ENCODE data around the gene HS6ST1.
A peak's percentile ranks its signal among the peaks of the same experiment; 100 is the strongest.
"Not testable (repeated sequence)": the region's sequence is repeated elsewhere in the genome, so short reads cannot be mapped to it uniquely, and the experiment has no call there.

The HS6ST1 gene

DNA sequence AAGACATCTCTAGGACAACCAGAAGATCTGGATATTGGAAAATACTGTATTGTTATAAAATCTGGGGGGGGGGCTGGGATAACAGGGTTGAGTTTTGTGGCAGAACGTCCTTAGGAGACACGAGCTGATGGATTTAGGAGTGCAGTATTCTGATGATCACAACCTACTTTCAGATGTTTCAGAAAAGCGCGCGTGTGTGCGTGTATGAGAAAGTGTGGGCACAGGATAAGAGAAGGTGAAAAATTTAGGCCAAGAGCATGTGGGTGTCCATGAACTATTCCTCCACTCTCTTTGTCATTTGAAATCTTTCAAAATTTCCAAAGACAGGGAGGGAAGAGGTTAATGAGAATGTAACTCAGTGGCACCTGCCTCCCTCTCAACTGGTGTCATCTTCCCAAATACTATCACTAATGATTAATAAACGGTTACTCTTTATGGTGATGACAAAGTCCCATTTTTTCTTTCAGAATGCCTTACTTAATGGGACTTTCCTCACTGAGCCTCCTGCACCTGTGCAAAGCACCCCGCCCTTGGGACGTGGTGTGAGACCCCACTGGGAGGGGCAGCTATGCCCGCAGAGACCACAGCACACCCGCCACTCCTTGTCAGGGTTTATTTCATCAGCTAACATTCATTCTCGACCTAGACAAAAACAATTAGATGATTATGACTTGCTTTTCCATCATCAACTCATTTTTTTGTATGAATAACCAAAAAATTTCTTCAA lies 53.6 kb downstream of the HS6ST1 start:
- Histone ChIP-seq H3K9ac (ENCODE audit: low read depth, low read length) (no peak overlapping the region), H3K27ac (ENCODE audit: low read length) (no peak overlapping the region), H3K36me3 (ENCODE audit: insufficient read depth, low read depth, low read length) (no peaks in the 10 kb centered on the region), H3K27me3 (ENCODE audit: insufficient read depth, low read length) (no peaks in the 10 kb centered on the region; the same call in 1 of the 2 replicates), H3K9me3 (ENCODE audit: insufficient read depth, low read depth, low read length) (no peaks in the 10 kb centered on the region), H3K4me3 (ENCODE audit: low read length) (no peak overlapping the region), H3K4me1 (ENCODE audit: insufficient read depth, low read length) (peaks cover 16% of the 10 kb centered on the region; the same call in 1 of the 2 replicates)

DNA sequence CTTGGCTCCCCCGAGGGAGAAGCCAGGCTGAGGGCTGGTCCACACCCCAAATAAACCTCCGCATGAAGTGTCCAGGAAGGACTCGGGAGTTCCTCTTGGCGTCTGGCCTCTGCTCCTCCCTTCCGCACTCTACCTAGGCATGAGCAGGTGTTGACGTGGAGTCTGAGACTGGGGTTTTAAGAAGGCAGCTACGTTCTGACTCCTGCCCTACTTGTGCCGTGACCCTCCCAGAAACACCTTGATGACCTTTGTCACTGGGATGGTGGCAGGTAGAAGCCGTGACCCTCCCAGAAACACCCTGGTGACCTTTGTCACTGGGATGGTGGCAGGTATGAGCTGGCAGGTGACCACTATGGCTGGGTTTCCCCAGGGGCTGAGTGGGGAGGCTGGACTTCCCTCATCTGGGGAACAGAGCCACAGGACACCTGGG lies 54.8 kb downstream of the HS6ST1 start:
- H3K27me3 ChIP-seq (ENCODE audit: insufficient read depth, low read length), result no peaks in the 10 kb centered on the region; the same call in 1 of the 2 replicates
- H3K9ac ChIP-seq (ENCODE audit: low read depth, low read length), result no peak overlapping the region
- H3K27ac ChIP-seq (ENCODE audit: low read length), result no peak overlapping the region
- H3K36me3 ChIP-seq (ENCODE audit: insufficient read depth, low read depth, low read length), result no peaks in the 10 kb centered on the region
- H3K9me3 ChIP-seq (ENCODE audit: insufficient read depth, low read depth, low read length), result no peaks in the 10 kb centered on the region
- no peak overlapping the region for H3K4me3 ChIP-seq (ENCODE audit: low read length)
- H3K4me1 ChIP-seq (ENCODE audit: insufficient read depth, low read length), result peaks cover 16% of the 10 kb centered on the region; the same call in 1 of the 2 replicates

DNA sequence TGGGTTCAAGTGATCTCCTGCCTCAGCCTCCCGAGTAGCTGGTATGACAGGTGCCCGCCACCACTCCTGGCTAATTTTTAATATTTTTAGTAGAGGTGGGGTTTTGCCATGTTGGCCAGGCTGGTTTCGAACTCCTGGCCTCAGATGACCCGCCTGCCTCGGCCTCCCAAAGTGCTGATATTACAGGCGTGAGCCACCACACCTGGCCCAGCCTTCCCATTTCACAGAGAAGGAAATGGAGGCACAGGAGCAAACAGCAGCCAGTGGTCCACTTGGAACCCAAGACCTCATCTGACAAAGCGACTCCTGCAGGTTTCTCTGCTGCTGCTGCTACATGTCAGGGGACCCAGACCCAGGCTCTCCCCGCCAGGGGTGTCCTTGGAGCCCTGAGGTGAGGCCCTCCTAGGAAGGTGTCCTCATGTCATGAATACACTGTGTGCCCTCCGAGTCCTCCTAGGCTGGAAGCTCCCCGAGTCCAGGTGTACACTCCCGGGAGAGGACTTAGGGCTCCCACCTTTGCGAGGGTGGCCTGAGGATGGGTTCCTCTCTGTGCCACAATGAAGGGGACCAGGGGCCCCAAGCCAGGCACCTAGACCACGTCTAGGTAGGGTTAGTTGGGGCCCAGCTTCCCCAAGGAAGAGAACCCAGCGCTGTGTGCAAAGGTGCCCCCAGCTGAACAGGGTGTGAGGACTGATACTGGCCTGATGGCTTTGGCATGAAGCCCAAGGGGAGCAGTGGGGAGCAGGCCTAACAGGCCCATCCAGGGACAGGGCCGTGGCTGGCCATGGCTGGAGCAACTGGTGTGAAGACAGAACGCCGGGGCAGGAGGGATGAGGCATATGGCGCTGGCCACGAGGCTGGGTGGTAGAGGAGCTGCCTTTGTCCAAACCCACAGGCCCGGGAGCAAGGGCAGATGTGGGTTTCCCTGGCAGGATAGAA lies 56.1 kb downstream of the HS6ST1 start:
- Histone ChIP-seq H3K4me1 (ENCODE audit: insufficient read depth, low read length) (peaks cover 16% of the 10 kb centered on the region; the same call in 1 of the 2 replicates), H3K9me3 (ENCODE audit: insufficient read depth, low read depth, low read length) (no peaks in the 10 kb centered on the region), H3K27me3 (ENCODE audit: insufficient read depth, low read length) (no peaks in the 10 kb centered on the region; the same call in 1 of the 2 replicates), H3K4me3 (ENCODE audit: low read length) (no peak overlapping the region), H3K27ac (ENCODE audit: low read length) (no peak overlapping the region), H3K36me3 (ENCODE audit: insufficient read depth, low read depth, low read length) (no peaks in the 10 kb centered on the region), H3K9ac (ENCODE audit: low read depth, low read length) (no peak overlapping the region)

DNA sequence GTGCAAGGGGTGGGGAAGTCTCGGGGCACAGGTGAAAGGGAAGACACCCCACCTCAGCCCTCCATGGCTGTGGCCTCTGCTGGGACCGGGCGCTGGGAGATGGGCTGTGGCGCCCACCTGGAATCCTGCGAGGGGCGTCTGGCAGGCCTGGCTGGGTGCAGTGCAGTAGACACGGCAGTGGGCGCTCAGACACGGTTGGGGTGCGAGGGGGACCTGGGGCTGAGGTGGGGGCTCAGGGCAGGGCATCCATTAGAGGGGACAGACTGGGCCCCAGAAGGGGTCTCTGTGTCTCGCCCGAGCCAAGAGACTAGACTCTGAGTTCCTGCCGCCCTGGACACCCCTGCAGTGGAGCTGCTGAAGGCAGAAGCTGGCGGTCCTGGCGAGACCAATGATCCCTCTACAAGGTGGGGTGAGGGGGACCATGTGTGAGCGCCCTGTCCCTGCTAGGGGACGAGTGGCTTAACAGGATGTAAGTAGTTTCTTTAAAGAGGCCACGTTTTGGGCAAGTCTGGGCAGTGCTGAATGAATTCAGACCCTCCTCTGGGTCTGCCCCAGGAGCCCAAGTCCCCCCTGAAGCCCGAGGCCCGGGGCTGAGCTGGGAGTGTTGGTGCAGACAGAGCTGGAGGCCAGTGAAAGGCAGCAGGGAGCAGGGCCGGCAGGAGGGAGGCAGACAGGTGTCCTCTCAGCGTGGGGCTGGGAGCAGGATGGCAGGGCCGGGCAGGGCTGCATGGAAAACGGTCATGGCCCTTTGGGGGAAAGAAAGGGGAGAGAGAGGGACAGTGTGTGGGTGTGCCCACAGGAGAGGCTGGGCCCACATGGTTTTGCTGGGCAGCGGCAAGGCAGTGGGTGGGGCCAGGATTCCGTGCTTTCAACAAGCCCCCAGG lies 57.2 kb downstream of the HS6ST1 start:
- Histone ChIP-seq H3K9me3 (ENCODE audit: insufficient read depth, low read depth, low read length) (no peaks in the 10 kb centered on the region), H3K4me1 (ENCODE audit: insufficient read depth, low read length) (peaks cover 16% of the 10 kb centered on the region; the same call in 1 of the 2 replicates), H3K36me3 (ENCODE audit: insufficient read depth, low read depth, low read length) (no peaks in the 10 kb centered on the region), H3K4me3 (ENCODE audit: low read length) (no peak overlapping the region), H3K9ac (ENCODE audit: low read depth, low read length) (peak overlapping the region; percentile 44), H3K27me3 (ENCODE audit: insufficient read depth, low read length) (no peaks in the 10 kb centered on the region), H3K27ac (ENCODE audit: low read length) (no peak overlapping the region)

DNA sequence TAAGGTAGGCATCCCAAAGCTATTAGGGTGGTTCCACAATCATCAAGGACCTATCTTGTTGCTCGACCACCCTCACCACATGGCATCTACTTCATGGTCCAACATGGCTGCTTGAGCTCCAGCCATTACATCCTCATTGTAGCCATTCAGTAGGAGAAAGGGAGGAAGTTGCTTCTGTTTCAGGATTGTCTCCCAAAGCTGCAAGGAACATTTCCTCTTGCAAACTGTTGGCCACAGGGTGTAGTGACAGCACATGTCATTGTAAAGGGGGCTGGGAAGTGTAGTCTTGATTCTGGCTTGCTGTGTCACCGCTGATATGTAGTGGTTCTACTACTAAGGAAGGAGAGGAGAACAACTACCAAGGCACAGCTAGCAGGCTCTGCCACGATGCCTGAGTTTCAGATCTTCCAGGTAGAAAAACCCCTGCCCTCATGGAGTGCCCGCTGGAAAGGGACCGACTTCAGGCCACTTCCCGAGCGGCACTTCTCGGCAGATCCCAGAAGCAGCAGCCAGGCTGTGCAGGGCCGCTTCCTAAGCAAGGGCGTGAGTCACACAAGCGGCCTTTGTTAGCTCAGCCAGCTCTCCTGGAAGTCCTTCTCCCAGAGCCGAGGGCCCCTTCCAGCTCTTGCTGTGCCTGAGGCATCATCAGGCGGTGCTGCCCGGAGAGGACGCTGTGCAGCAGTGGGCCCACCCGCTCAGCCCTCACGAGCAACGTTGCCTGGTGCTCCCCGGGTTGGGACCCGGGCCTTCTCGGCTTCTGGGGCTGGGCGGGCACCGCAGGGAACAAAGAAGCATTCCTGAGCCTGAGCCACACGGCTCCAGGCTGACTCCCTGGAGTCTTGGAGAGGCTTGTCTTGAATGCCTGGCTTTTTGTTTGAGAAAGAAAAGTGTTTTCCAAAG lies 58.2 kb downstream of the HS6ST1 start:
- Histone ChIP-seq H3K4me1 (ENCODE audit: insufficient read depth, low read length) (peaks cover 16% of the 10 kb centered on the region; the same call in 1 of the 2 replicates), H3K36me3 (ENCODE audit: insufficient read depth, low read depth, low read length) (no peaks in the 10 kb centered on the region), H3K27ac (ENCODE audit: low read length) (no peak overlapping the region), H3K27me3 (ENCODE audit: insufficient read depth, low read length) (no peaks in the 10 kb centered on the region; the same call in 1 of the 2 replicates), H3K9ac (ENCODE audit: low read depth, low read length) (peak overlapping the region; percentile 44; the same call in 1 of the 2 replicates), H3K9me3 (ENCODE audit: insufficient read depth, low read depth, low read length) (no peaks in the 10 kb centered on the region), H3K4me3 (ENCODE audit: low read length) (no peak overlapping the region)

DNA sequence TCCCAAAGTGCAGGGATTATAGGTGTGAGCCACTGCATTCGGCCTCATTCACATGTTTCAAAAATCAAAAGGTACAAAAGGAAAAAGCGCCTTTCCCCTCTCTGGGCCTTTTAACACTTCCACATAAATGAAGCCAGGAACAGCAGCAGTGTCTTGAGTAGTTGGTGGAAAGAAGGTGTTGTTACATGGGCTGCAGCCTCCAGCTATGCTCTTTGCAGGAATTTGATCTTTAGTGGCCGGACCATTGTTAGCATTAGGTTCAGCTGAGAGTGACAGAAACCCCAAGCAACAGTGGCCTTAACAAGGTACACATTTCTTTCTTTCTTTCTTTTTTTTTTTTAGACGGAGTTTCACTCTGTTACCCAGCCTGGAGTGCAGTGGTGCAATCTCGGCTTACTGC lies 59.1 kb downstream of the HS6ST1 start:
- Histone ChIP-seq H3K27me3 (ENCODE audit: insufficient read depth, low read length) (no peaks in the 10 kb centered on the region; the same call in 1 of the 2 replicates), H3K4me3 (ENCODE audit: low read length) (no peak overlapping the region), H3K36me3 (ENCODE audit: insufficient read depth, low read depth, low read length) (no peaks in the 10 kb centered on the region), H3K9ac (ENCODE audit: low read depth, low read length) (no peak overlapping the region), H3K9me3 (ENCODE audit: insufficient read depth, low read depth, low read length) (no peaks in the 10 kb centered on the region), H3K27ac (ENCODE audit: low read length) (no peak overlapping the region), H3K4me1 (ENCODE audit: insufficient read depth, low read length) (peaks cover 16% of the 10 kb centered on the region; the same call in 1 of the 2 replicates)

DNA sequence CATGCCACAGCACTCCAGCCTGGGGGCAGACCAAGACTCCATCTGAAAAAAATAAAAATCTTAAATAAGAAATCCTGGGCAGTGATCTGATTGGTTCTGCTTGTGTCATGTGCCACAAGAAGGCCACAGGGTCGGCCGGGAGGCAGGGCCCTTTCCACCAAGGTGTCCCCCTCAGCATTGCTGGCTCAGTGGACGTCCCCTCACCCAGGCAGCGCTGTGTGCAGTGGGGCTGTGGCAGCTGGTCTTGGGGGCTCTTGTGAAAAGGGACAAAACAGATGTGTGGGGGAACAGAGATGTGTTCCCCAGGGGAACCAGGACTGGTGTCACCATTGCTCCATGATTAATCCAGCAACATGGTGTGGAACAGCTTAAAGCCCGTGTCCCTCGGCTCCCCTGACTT lies 60.5 kb downstream of the HS6ST1 start:
- Histone ChIP-seq H3K27ac (ENCODE audit: low read length) (no peak overlapping the region), H3K4me1 (ENCODE audit: insufficient read depth, low read length) (peaks cover 16% of the 10 kb centered on the region; the same call in 1 of the 2 replicates), H3K27me3 (ENCODE audit: insufficient read depth, low read length) (no peaks in the 10 kb centered on the region; the same call in 1 of the 2 replicates), H3K4me3 (ENCODE audit: low read length) (no peak overlapping the region), H3K36me3 (ENCODE audit: insufficient read depth, low read depth, low read length) (no peaks in the 10 kb centered on the region), H3K9me3 (ENCODE audit: insufficient read depth, low read depth, low read length) (no peaks in the 10 kb centered on the region), H3K9ac (ENCODE audit: low read depth, low read length) (no peak overlapping the region)

DNA sequence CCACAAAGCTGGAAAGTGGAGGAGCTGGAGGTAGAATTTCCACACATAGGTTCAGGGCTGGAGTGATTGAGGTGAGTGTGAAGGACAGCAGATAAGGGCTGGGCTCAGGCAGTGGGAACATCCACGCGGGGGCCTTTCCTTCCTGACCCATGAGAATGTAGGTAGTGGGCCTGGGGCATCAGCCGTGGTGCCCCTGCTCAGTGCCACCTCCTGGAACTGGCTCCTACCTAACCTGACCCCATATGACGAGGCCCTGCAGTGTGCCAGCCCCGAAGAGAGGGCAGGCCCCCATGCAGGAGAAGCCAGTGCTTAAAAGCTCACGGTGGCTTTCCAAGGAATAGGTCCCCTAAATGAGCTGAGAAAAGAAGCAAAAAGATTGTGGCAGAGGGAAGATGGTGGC lies 66.2 kb downstream of the HS6ST1 start:
- Histone ChIP-seq H3K4me3 (ENCODE audit: low read length) (no peak overlapping the region), H3K9me3 (ENCODE audit: insufficient read depth, low read depth, low read length) (no peaks in the 10 kb centered on the region), H3K4me1 (ENCODE audit: insufficient read depth, low read length) (no peaks in the 10 kb centered on the region), H3K27ac (ENCODE audit: low read length) (no peak overlapping the region), H3K27me3 (ENCODE audit: insufficient read depth, low read length) (no peaks in the 10 kb centered on the region; the same call in 1 of the 2 replicates), H3K36me3 (ENCODE audit: insufficient read depth, low read depth, low read length) (no peaks in the 10 kb centered on the region), H3K9ac (ENCODE audit: low read depth, low read length) (no peak overlapping the region)

DNA sequence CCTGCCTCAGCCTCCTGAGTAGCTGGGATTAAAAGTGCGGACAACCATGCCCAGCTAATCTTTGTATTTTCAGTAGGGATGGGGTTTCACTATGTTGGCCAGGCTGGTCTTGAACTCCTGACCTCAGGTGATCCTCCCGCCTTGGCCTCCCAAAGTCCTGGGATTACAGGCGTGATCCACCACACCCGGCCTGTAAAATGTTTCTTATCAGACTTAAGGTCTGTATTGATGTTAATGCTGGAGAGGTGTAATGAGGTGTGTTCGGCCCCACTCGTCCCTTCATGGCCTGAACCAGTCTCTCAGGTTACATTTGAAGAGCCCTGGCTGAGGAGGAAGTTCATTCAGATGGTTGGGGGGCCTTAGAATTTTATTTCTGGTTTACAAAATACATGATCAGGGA lies 66.6 kb downstream of the HS6ST1 start:
- H3K4me1 ChIP-seq (ENCODE audit: insufficient read depth, low read length); H3K27me3 ChIP-seq (ENCODE audit: insufficient read depth, low read length); H3K27ac ChIP-seq (ENCODE audit: low read length); H3K9ac ChIP-seq (ENCODE audit: low read depth, low read length); H3K9me3 ChIP-seq (ENCODE audit: insufficient read depth, low read depth, low read length); H3K4me3 ChIP-seq (ENCODE audit: low read length); H3K36me3 ChIP-seq (ENCODE audit: insufficient read depth, low read depth, low read length): not testable (repeated sequence)

DNA sequence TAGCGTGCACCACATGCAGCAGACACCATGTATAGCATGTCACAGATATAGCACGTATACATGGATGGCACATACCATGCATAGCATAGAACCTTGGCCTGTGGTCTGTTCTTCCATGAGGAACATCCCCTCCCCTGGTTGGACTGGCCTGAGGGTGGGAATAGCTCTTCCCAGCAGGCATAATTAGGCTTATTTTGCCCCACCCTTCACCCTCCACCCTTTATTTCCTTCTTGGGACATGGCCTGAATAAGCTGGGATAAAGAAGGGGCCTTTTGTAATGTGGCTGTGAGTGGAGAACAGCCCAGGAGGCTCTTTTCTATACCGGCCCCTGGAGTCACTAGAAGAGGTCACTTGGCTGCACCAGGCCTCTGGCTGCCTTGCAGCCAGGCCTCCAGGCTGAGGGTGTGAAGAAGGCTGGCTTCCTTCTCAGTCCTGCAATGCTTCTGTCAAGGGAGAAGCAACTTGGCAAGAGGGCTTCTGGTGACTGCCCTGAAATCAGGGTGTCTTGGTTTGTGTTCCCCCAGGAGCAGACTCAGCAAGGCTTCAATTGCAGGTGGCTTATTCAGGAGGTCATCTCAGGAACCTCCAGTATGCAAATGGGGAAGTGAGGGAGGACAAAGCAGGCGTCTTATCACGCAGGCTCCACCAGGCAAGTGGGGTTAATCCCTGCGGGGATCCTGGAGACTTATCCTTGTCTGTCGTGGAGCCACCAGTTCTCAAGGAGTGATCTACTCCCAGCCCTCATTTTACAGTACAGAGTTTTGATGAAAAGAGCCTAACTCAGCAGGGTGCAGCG lies 68.2 kb downstream of the HS6ST1 start:
- no peaks in the 10 kb centered on the region for H3K4me1 ChIP-seq (ENCODE audit: insufficient read depth, low read length)

More for the DNA sequence above, 68.2 kb downstream of the HS6ST1 start:
- H3K36me3 ChIP-seq (ENCODE audit: insufficient read depth, low read depth, low read length), result no peaks in the 10 kb centered on the region
- H3K4me3 ChIP-seq (ENCODE audit: low read length), result no peak overlapping the region
- no peak overlapping the region for H3K27ac ChIP-seq (ENCODE audit: low read length)
- no peaks in the 10 kb centered on the region for H3K27me3 ChIP-seq (ENCODE audit: insufficient read depth, low read length)
- no peak overlapping the region for H3K9ac ChIP-seq (ENCODE audit: low read depth, low read length)
- no peaks in the 10 kb centered on the region for H3K9me3 ChIP-seq (ENCODE audit: insufficient read depth, low read depth, low read length)

All from iPS-20b (cell line).